HG03095 (cell line): ENCODE data around the gene BAIAP2L2.

Experiments
- ATAC-seq: cut with Tn5 transposase; IDR thresholded peaks from one replicate; pipeline ENCODE4 v1.9.1; 2021; ENCODE audit warnings: moderate library complexity; ENCODE audit not compliant: unreplicated experiment

BAIAP2L2 gene

GRCh38 chr22:38108561-38109319 lies 1.7 kb downstream of the BAIAP2L2 start:
- ATAC-seq, result no peak

- ATAC-seq, result no peak
Observed at GRCh38 chr22:38107692-38108515, 2.6 kb downstream of the BAIAP2L2 start.

GRCh38 chr22:38106814-38107578 lies 3.5 kb downstream of the BAIAP2L2 start:
- no peak for ATAC-seq

GRCh38 chr22:38104084-38104483 lies 6.4 kb downstream of the BAIAP2L2 start:
- ATAC-seq, result no peak

GRCh38 chr22:38103641-38104040 lies 6.8 kb downstream of the BAIAP2L2 start:
- ATAC-seq, result no peak

- ATAC-seq, result no peak
Observed at GRCh38 chr22:38098410-38099249, 11.9 kb downstream of the BAIAP2L2 start.

- ATAC-seq, result no peak
Observed at GRCh38 chr22:38097557-38098409, 12.7 kb downstream of the BAIAP2L2 start.

- no peak for ATAC-seq
Observed at GRCh38 chr22:38097058-38097457, 13.4 kb downstream of the BAIAP2L2 start.

GRCh38 chr22:38089474-38089851 lies 21.0 kb downstream of the BAIAP2L2 start:
- ATAC-seq, result no peak

- no peak for ATAC-seq
Observed at GRCh38 chr22:38088629-38089473, 21.6 kb downstream of the BAIAP2L2 start.

- no peak for ATAC-seq
Observed at GRCh38 chr22:38087855-38088254, 22.6 kb downstream of the BAIAP2L2 start.

GRCh38 chr22:38086942-38087341 lies 23.5 kb downstream of the BAIAP2L2 start:
- ATAC-seq, result no peak

GRCh38 chr22:38086001-38086845 lies 24.3 kb downstream of the BAIAP2L2 start:
- ATAC-seq, result no peak

GRCh38 chr22:38085501-38085900 lies 25.0 kb downstream of the BAIAP2L2 start:
- ATAC-seq, result no peak

- ATAC-seq, result no peak
Observed at GRCh38 chr22:38085056-38085455, 25.4 kb downstream of the BAIAP2L2 start.

- no peak for ATAC-seq
Observed at GRCh38 chr22:38083931-38084631, 26.4 kb downstream of the BAIAP2L2 start, which contains the start of gene SLC16A8. TSS of gene SLC16A8 (minus strand) at chr22:38084184. CDS start at chr22:38082873, 1,311 bp downstream.
